ACHN (cell line): ENCODE results near the gene USF2.

Experiments
- DNase-seq: peaks from one replicate; pipeline ENCODE4 v3.0.0-alpha.2; 2015
- in situ Hi-C: cut with HindIII; loops from 2 replicates; pipeline ENCODE4 v1.10.0; 2017; ENCODE audit warnings: low sequenced_read_pairs, low pct_ligation_motif_present, low pct_unique_long_range_greater_than_20kb

Gene USF2

GRCh38 chr19:35294328-35294727 lies 25.6 kb downstream of the USF2 start:
- in situ Hi-C loops: no loop called here
- DNase-seq: no peak

- no peak for DNase-seq
- in situ Hi-C loops: no loop called here
Observed at GRCh38 chr19:35294859-35295791, 26.4 kb downstream of the USF2 start.

- in situ Hi-C loops: no loop called here
- DNase-seq: no peak
Observed at GRCh38 chr19:35295792-35296462, 27.2 kb downstream of the USF2 start.

GRCh38 chr19:35296644-35297514 lies 28.1 kb downstream of the USF2 start:
- DNase-seq: no peak
- in situ Hi-C loops: no loop called here

- in situ Hi-C loops: no loop called here
- no peak for DNase-seq
Observed at GRCh38 chr19:35297515-35297848, 28.7 kb downstream of the USF2 start.

GRCh38 chr19:35297922-35298321 lies 29.2 kb downstream of the USF2 start:
- no peak for DNase-seq
- in situ Hi-C loops: no loop called here

- DNase-seq: no peak
- in situ Hi-C loops: no loop called here
Observed at GRCh38 chr19:35298561-35298972, 29.8 kb downstream of the USF2 start.

GRCh38 chr19:35299523-35300338 lies 31.0 kb downstream of the USF2 start:
- DNase-seq: no peak
- in situ Hi-C loops: no loop called here

- in situ Hi-C loops: no loop called here
- no peak for DNase-seq
Observed at GRCh38 chr19:35300339-35300649, 31.5 kb downstream of the USF2 start.

GRCh38 chr19:35301961-35302360 lies 33.2 kb downstream of the USF2 start:
- no peak for DNase-seq
- in situ Hi-C loops: no loop called here

GRCh38 chr19:35302446-35302845 lies 33.7 kb downstream of the USF2 start:
- in situ Hi-C loops: no loop called here
- no peak for DNase-seq

- in situ Hi-C loops: no loop called here
- DNase-seq: no peak
Observed at GRCh38 chr19:35303357-35303915, 34.7 kb downstream of the USF2 start.

GRCh38 chr19:35304036-35304435 lies 35.3 kb downstream of the USF2 start:
- no peak for DNase-seq
- in situ Hi-C loops: no loop called here

- in situ Hi-C loops: no loop called here
- no peak for DNase-seq
Observed at GRCh38 chr19:35305181-35305580, 36.4 kb downstream of the USF2 start.

- DNase-seq: peak; percentile 3
- in situ Hi-C loops: no loop called here
Observed at GRCh38 chr19:35306473-35307246, 37.9 kb downstream of the USF2 start.

GRCh38 chr19:35307931-35308330 lies 39.2 kb downstream of the USF2 start:
- in situ Hi-C loops: no loop called here
- DNase-seq: no peak

- in situ Hi-C loops: no loop called here
- DNase-seq: no peak
Observed at GRCh38 chr19:35308910-35309309, 40.1 kb downstream of the USF2 start.
